ENCODE measurements around the gene NDUFB11. TPM values are rescaled to one million over a fixed set of nuclear protein-coding genes. Genes with fewer than 3 reads are reported as not detected.

The NDUFB11 gene
- total RNA-seq, 1 donor = 43.1 TPM

DNA sequence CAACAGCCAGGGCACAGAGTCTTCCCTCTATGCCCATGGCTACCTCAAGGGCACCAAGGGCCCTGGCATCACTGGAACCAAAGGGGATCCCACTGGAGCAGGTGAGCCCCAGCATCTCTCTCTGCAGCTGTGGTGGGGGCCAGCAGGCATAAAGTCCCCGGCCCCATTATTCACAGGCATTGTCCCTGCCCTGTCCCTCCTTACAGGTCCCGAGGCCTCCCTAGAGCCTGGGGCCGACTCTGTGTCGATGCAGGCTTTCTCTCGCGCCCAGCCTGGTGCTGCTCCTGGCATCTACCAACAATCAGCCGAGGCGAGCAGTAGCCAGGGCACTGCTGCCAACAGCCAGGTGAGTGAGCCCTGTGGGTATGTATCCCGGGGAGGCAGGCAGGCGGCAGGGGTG is 36.8 kb upstream of the NDUFB11 start:
- peak; percentile 31 for DNase-seq (ENCODE audit: insufficient read length, low spot score, missing footprints)
- Histone ChIP-seq H2AFZ (ENCODE audit: low read length) (no peak overlapping the region), H3K27ac (ENCODE audit: low read depth, low read length) (no peak overlapping the region), H3K36me3 (ENCODE audit: insufficient read depth, low read length) (peaks cover 36% of the 10 kb centered on the region), H3K9me3 (ENCODE audit: low read depth, low read length) (no peaks in the 10 kb centered on the region), H4K20me1 (ENCODE audit: insufficient read depth, low read length) (peaks cover 14% of the 10 kb centered on the region), H3K27me3 (ENCODE audit: insufficient read depth, low read length) (no peaks in the 10 kb centered on the region), H3K79me2 (ENCODE audit: insufficient read depth, low read length) (no peaks in the 10 kb centered on the region), H3K4me1 (ENCODE audit: insufficient read depth, low read length) (no peaks in the 10 kb centered on the region), H3K4me3 (ENCODE audit: insufficient read depth, low read length) (no peak overlapping the region), H3K4me2 (ENCODE audit: insufficient read depth, low read length) (no peak overlapping the region)
- TF ChIP-seq CTCF (IDR thresholded peaks at IDR 0.05; ENCODE audit: extremely low read depth, low read depth, low read length) = no peak

GRCh38 chrX:47180346-47180745 is 35.8 kb upstream of the NDUFB11 start:
- Histone ChIP-seq H3K27ac (ENCODE audit: low read depth, low read length) (no peak overlapping the region), H2AFZ (ENCODE audit: low read length) (no peak overlapping the region), H4K20me1 (ENCODE audit: insufficient read depth, low read length) (peaks cover 14% of the 10 kb centered on the region), H3K9me3 (ENCODE audit: low read depth, low read length) (no peaks in the 10 kb centered on the region), H3K79me2 (ENCODE audit: insufficient read depth, low read length) (no peaks in the 10 kb centered on the region), H3K36me3 (ENCODE audit: insufficient read depth, low read length) (peaks cover 38% of the 10 kb centered on the region), H3K4me3 (ENCODE audit: insufficient read depth, low read length) (no peak overlapping the region), H3K4me2 (ENCODE audit: insufficient read depth, low read length) (no peak overlapping the region), H3K27me3 (ENCODE audit: insufficient read depth, low read length) (no peaks in the 10 kb centered on the region), H3K4me1 (ENCODE audit: insufficient read depth, low read length) (no peaks in the 10 kb centered on the region)
- TF ChIP-seq CTCF (IDR thresholded peaks at IDR 0.05; ENCODE audit: extremely low read depth, low read depth, low read length) = no peak
- peak; percentile 45 for DNase-seq (ENCODE audit: insufficient read length, low spot score, missing footprints)

GRCh38 chrX:47179928-47180255 is 35.4 kb upstream of the NDUFB11 start:
- H3K79me2 ChIP-seq (ENCODE audit: insufficient read depth, low read length) = no peaks in the 10 kb centered on the region
- H3K27me3 ChIP-seq (ENCODE audit: insufficient read depth, low read length) = no peaks in the 10 kb centered on the region
- H2AFZ ChIP-seq (ENCODE audit: low read length) = no peak overlapping the region
- peaks cover 14% of the 10 kb centered on the region for H4K20me1 ChIP-seq (ENCODE audit: insufficient read depth, low read length)
- no peaks in the 10 kb centered on the region for H3K9me3 ChIP-seq (ENCODE audit: low read depth, low read length)
- peak; percentile 22 for DNase-seq (ENCODE audit: insufficient read length, low spot score, missing footprints)
- no peak overlapping the region for H3K4me3 ChIP-seq (ENCODE audit: insufficient read depth, low read length)
- TF ChIP-seq CTCF (IDR thresholded peaks at IDR 0.05; ENCODE audit: extremely low read depth, low read depth, low read length) = no peak
- H3K36me3 ChIP-seq (ENCODE audit: insufficient read depth, low read length) = peaks cover 39% of the 10 kb centered on the region
- no peak overlapping the region for H3K27ac ChIP-seq (ENCODE audit: low read depth, low read length)
- H3K4me1 ChIP-seq (ENCODE audit: insufficient read depth, low read length) = no peaks in the 10 kb centered on the region
- H3K4me2 ChIP-seq (ENCODE audit: insufficient read depth, low read length) = no peak overlapping the region

DNA sequence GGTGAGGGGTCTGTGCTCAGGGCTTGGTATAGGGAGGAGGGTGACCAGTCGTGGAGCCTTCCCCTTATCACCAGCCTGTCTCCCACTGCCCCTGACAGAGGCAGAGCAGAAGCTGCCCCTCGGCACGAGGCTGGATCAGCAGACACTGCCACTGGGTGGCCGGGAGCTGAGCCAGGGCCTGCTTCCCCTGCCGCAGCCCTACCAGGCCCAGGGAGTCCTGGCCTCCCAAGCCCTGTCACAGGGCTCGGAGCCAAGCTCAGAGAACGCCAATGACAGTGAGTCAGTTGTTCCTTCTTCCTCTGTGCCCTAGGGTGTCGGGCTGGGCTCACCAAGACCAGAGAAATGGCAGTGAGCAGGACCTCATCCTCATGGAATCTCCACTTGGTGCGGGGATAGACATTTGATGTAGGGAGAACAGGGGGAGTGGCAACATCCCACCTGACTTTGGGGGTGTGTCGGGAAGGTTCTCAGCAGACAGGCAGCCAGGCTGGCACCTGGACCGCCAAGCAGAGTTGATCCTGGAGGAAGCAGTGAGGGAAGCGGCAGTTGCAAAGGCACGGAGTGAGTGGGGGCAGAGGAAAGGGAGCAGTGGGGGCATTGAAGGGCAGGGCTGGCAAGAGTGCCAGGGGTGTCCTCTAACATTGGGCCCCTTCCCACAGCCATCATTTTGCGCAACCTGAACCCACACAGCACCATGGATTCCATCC is 34.9 kb upstream of the NDUFB11 start:
- no peaks in the 10 kb centered on the region for H3K4me1 ChIP-seq (ENCODE audit: insufficient read depth, low read length)
- H3K4me3 ChIP-seq (ENCODE audit: insufficient read depth, low read length) = no peak overlapping the region
- H3K4me2 ChIP-seq (ENCODE audit: insufficient read depth, low read length) = no peak overlapping the region
- peak overlapping the region; percentile 41 for H3K27ac ChIP-seq (ENCODE audit: low read depth, low read length)
- peak; percentile 87 for DNase-seq (ENCODE audit: insufficient read length, low spot score, missing footprints)
- H2AFZ ChIP-seq (ENCODE audit: low read length) = no peak overlapping the region
- H3K27me3 ChIP-seq (ENCODE audit: insufficient read depth, low read length) = no peaks in the 10 kb centered on the region
- H3K79me2 ChIP-seq (ENCODE audit: insufficient read depth, low read length) = no peaks in the 10 kb centered on the region
- TF ChIP-seq CTCF (IDR thresholded peaks at IDR 0.05; ENCODE audit: extremely low read depth, low read depth, low read length) = no peak
- no peaks in the 10 kb centered on the region for H3K9me3 ChIP-seq (ENCODE audit: low read depth, low read length)
- H4K20me1 ChIP-seq (ENCODE audit: insufficient read depth, low read length) = peaks cover 14% of the 10 kb centered on the region
- H3K36me3 ChIP-seq (ENCODE audit: insufficient read depth, low read length) = peaks cover 39% of the 10 kb centered on the region
